Right renal cortex interstitium (tissue), 3 donors: ENCODE data around the gene GDF15. TPM values are rescaled to one million over a fixed set of nuclear protein-coding genes. Genes with fewer than 3 reads are reported as not detected.

Source experiments
- polyA plus RNA-seq, 3 donors: library from polyadenylated mRNA; unstranded; fragments of 120-200 nt; gene quantifications; one replicate each; pipeline ENCODE4 v1.2.1, GENCODE V29; 2013; ENCODE audit not compliant: insufficient read length in 3 of 3

GDF15 gene
- polyA plus RNA-seq, 3 donors: 2.6 to 5.2 (median 3.2) TPM

Other genes with a start within 250 kb of the GDF15 start
- 10 to 100 TPM; 20.0 to 27.1 (median 26.7) TPM for gene PIK3R2, start 233.0 kb upstream of the GDF15 start, polyA plus RNA-seq
- 10 to 100 TPM; 12.0 to 19.8 (median 17.6) TPM for gene IFI30, start 212.3 kb upstream of the GDF15 start, polyA plus RNA-seq
- 10 to 100 TPM in 1 of 3 donors, 1 to 10 TPM in 2; 9.0 to 10.4 (median 9.8) TPM for gene MPV17L2, start 192.9 kb upstream of the GDF15 start, polyA plus RNA-seq
- gene RAB3A, start 182.1 kb upstream of the GDF15 start, polyA plus RNA-seq: 1 to 10 TPM; 3.4 to 5.1 (median 3.9) TPM
- gene PDE4C, start 159.7 kb upstream of the GDF15 start, polyA plus RNA-seq: 1 to 10 TPM in 1 of 3 donors, under 1 TPM in 2; 0.33 to 1.0 (median 0.71) TPM
- gene IQCN, start 111.7 kb upstream of the GDF15 start, polyA plus RNA-seq: 1 to 10 TPM; 3.8 to 4.4 (median 4.3) TPM
- gene JUND, start 104.5 kb upstream of the GDF15 start, polyA plus RNA-seq: 10 to 100 TPM; 52.4 to 74.7 (median 64.6) TPM
- gene LSM4, start 63.1 kb upstream of the GDF15 start, polyA plus RNA-seq: 10 to 100 TPM; 87.7 to 90.8 (median 88.0) TPM
- gene PGPEP1, start 45.6 kb upstream of the GDF15 start, polyA plus RNA-seq: 10 to 100 TPM; 18.9 to 21.0 (median 21.0) TPM
- gene LRRC25, start 11.5 kb downstream of the GDF15 start, polyA plus RNA-seq: 1 to 10 TPM in 1 of 3 donors, under 1 TPM in 2; 0.65 to 1.2 (median 0.85) TPM
- 10 to 100 TPM; 51.1 to 65.2 (median 61.6) TPM for gene SSBP4, start 33.2 kb downstream of the GDF15 start, polyA plus RNA-seq
- 10 to 100 TPM; 89.5 to 99.8 (median 98.8) TPM for gene ISYNA1, start 52.0 kb downstream of the GDF15 start, polyA plus RNA-seq
- gene ELL, start 135.9 kb downstream of the GDF15 start, polyA plus RNA-seq: 1 to 10 TPM; 8.4 to 8.6 (median 8.4) TPM
- 100 to 1,000 TPM; 134 to 170 (median 153) TPM for gene FKBP8, start 157.4 kb downstream of the GDF15 start, polyA plus RNA-seq
- gene KXD1, start 171.7 kb downstream of the GDF15 start, polyA plus RNA-seq: 10 to 100 TPM; 50.3 to 56.0 (median 51.8) TPM
- 100 to 1,000 TPM; 768 to 922 (median 860) TPM for gene UBA52, start 185.7 kb downstream of the GDF15 start, polyA plus RNA-seq
- gene REX1BD, start 202.6 kb downstream of the GDF15 start, polyA plus RNA-seq: 10 to 100 TPM; 22.0 to 24.5 (median 22.3) TPM
- 1 to 10 TPM; 2.7 to 3.5 (median 3.2) TPM for gene CRLF1, start 220.6 kb downstream of the GDF15 start, polyA plus RNA-seq
- 1 to 10 TPM; 1.5 to 2.6 (median 1.9) TPM for gene TMEM59L, start 226.7 kb downstream of the GDF15 start, polyA plus RNA-seq